GM12875 (cell line): ENCODE data around the gene AJM1.

Experiments
- H3K4me3 ChIP-seq: one replicate; pipeline ENCODE4 v1.5.1; 2011; ENCODE audit warnings: low read depth, low read length, control low read depth
- TF ChIP-seq, protein P1 (sequence below): IDR thresholded peaks from 2 replicates; pipeline ENCODE4 v1.5.1; 2011; ENCODE audit warnings: low read depth, mild to moderate bottlenecking, control low read depth, inconsistent platforms, low read length, moderate library complexity, borderline replicate concordance; ENCODE audit not compliant: insufficient read depth

AJM1 gene

DNA sequence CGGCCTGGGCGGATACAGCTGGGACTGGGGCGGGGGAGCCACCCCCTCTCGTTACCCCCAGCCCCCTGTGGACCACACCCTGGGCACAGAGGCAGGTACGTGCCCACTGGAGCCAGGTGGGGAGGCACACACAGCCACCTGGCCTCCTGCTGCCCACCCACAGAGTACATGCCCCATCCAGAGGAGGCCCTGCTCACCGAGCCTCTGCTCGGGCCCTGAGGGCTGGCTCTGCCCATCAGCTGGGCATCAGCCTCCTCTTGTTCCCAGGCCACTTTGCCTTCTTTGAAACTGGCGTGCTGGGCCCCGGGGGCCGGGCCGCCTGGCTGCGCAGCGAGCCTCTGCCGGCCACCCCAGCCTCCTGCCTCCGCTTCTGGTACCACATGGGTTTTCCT, 16.2 kb downstream of the AJM1 start:
- TF ChIP-seq, protein P1, sequence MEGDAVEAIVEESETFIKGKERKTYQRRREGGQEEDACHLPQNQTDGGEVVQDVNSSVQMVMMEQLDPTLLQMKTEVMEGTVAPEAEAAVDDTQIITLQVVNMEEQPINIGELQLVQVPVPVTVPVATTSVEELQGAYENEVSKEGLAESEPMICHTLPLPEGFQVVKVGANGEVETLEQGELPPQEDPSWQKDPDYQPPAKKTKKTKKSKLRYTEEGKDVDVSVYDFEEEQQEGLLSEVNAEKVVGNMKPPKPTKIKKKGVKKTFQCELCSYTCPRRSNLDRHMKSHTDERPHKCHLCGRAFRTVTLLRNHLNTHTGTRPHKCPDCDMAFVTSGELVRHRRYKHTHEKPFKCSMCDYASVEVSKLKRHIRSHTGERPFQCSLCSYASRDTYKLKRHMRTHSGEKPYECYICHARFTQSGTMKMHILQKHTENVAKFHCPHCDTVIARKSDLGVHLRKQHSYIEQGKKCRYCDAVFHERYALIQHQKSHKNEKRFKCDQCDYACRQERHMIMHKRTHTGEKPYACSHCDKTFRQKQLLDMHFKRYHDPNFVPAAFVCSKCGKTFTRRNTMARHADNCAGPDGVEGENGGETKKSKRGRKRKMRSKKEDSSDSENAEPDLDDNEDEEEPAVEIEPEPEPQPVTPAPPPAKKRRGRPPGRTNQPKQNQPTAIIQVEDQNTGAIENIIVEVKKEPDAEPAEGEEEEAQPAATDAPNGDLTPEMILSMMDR, result no peak
- no peak overlapping the region for H3K4me3 ChIP-seq

DNA sequence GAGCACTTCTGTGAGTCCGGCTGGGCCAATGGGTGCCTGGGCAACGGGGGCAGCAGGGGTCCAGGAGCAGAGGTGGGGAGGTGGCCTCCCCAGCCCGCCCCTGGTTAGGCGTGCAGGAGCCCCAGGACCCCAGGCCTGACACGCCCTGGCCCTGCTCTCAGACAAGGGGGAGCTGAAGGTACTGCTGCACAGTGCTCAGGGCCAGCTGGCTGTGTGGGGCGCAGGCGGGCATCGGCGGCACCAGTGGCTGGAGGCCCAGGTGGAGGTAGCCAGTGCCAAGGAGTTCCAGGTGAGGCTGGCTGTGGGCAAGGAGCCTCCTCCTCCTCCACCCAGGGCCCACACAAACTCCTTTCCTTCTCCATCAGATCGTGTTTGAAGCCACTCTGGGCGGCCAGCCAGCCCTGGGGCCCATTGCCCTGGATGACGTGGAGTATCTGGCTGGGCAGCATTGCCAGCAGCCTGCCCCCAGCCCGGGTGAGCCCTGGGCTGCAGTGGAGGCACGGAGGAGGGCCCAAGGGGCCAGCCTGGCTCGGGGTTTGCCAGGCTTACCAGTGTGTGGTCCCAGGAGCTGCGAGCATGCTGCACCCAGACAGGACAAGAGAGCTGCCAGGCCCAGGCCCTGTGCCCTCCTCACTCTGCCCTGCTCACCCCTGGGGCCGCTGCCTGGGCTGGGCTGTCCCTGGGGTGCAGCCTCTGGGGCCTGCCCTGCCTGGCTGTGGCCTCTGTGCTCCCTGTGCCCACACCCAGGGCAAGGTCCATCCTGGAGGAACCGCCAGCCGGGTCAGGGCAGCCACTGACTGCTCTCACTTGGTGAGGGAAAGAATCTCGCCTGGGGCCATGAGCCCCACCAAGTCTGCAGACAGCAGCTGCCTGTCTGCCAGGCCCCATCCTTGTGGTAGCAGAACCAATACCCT, 16.8 kb downstream of the AJM1 start:
- TF ChIP-seq, protein P1, result no peak
- H3K4me3 ChIP-seq, result no peak overlapping the region

DNA sequence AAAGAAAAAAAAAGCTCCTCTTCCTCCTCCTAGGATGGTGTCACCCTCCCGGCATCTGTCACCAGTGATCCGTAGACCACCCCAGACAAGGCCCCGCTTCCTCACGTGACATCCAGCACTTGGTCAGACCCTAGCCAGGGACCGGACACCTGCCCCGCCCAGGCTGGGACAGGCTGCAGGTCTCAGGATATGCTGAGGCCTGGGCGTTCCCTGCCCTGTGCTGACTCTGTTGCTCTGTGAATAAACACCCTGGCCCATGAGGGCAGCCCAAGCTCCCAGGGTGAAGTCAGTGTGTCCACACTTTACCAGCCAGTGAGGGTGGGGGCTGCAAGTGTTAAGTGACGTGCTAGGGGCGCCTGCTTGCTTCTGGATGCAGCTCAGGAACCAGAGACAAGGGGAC, 18.3 kb downstream of the AJM1 start:
- TF ChIP-seq, protein P1, result no peak

DNA sequence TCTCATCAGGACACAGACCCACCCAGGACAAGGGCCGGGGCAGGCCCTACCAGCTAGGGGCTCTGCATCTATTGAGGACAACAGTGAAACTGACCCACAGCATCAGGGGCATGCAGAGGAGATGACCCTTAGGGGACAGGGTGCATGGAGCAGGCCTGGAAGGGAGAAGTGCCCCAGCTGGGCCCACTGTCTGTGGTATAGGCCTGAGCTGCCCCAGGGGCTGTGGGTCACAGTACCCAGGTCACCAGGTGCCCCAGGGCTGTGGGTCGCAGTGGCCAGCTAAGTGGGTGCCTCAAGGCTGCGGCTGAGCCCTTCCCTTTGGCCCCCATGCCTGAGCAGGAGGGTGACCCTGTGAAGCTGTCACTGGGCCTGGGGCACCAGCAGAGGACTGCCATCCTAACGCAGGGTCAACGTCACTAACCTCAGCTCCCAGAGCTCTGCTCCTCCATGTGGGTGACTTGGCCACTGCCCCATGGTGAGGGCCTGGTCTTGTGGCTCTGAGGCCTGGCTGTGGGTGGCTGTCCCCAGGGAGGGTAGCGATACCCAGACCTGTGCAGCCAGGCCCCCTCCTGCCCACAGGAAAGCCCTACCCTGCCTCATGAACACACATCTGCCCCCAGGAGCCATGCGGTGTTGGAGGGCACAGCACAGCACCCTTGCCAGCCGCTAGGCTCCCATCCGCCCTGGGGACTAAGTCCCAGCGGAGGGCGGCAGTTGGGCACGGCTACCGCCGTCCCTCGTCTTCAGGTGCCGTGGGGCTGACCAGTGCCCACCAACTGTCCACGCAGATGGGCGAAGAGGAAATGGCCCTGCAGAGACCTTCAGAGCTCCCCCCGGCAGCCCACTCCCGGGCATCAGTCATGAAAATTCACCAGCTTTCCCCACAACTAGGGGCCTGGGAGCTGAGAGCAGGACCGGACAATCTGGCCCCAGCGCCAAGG, 18.9 kb downstream of the AJM1 start:
- TF ChIP-seq, protein P1, result no peak

More for the DNA sequence above, 18.3 kb downstream of the AJM1 start:
- H3K4me3 ChIP-seq, result no peak overlapping the region

DNA sequence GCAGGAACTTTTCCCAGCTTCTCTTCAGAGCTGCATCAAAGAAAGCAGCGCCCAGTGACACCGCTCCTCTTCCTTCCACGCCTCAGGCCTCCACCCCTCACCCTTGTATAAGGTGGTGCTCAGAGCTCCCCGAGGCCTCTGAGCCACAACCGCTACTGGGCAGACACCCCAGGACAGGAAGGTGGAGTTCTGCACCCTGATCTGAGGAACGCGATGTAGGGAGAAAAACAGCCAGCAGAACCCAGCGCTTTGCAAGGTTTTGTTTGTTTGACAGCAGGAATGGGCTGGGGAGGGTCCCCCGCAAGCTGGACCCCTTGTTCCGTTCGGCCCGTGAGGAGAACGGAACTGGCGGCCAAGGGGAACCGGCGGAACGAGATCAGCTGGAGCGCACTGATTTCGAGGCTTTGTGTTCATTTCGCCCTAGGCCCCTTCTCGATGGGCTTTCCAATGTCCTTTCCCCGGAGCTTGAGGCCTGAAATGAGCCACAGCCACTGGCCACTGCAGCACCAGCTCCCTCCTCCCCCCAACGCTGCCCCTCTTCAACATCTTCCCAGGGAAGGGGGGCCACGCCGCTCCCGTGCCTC, 19.7 kb downstream of the AJM1 start:
- H3K4me3 ChIP-seq, result no peak overlapping the region
- TF ChIP-seq, protein P1, result no peak

More for the DNA sequence above, 18.9 kb downstream of the AJM1 start:
- no peak overlapping the region for H3K4me3 ChIP-seq

DNA sequence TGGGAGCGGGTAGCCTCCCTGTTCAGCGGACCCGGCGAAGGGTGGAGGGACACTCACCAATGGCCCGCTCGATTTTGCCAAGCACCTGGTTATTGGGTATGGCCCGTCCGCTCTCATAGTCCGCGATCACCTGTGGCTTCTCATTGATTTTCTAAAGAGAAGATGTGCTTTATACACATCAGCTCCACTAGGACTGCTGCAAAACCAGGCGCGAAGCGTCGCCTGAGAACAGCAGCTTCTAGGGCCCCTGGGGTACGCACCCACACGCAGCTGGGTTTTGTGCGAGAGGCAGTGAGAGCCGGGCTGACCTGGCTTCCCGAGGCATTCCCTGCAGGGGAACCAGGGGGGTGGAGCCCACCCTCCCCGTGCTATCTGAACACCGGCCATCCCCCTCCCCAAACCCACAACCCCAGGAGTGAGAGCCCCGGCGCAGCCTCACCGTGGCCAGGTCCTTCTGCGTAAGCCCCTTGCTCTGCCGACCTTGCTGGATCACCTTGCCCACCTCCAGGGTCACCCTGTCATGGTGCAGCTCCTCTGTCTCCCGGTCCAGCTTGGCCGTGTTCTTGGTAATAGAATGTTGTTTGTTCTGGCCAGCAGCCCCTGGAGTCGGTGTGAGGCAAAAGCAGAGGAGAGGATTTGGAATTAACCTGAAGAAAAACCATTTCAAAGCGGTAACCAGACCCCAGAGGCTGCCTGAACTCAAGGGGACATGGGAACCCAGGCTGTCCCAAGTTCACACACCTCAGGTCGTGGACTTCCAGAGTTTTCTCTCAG, 20.8 kb downstream of the AJM1 start:
- no peak overlapping the region for H3K4me3 ChIP-seq
- TF ChIP-seq, protein P1, result no peak
